MCF 10A (cell line): ENCODE results near the gene SHLD1. TPM values are rescaled to one million over a fixed set of nuclear protein-coding genes. Genes with fewer than 3 reads are reported as not detected.
"Not testable (repeated sequence)": the region's sequence is repeated elsewhere in the genome, so short reads cannot be mapped to it uniquely, and the experiment has no call there.

Experiments used
- BruUV-seq: library from RNA; stranded (reverse); fragments of 400-500 nt; replicated peaks from 2 replicates; lab custom pipeline; 2021; lab: Mats Ljungman, UMichigan
- CTCF ChIA-PET: fragments of 300-600 bp; sonication (Branson Sonifier 250); formaldehyde crosslinking; extraction: SDS; loops from one replicate; lab custom pipeline; 2021; ENCODE audit warnings: antibody characterized with exemption, inconsistent platforms; lab: Yijun Ruan, JAX
- POLR2A ChIA-PET: fragments of 300-600, 350-650 bp; sonication (Branson Sonifier 250); formaldehyde crosslinking; extraction: SDS; loops from one replicate; lab custom pipeline; 2020; ENCODE audit warnings: antibody characterized with exemption, inconsistent platforms; lab: Yijun Ruan, JAX
- DNase-seq: peaks from one replicate; pipeline ENCODE4 v3.0.0-alpha.2; 2018; ENCODE audit not compliant: unreplicated experiment
- H3K27ac Mint-ChIP-seq: one replicate; pipeline ENCODE4 v1.8.0; 2022; ENCODE audit warnings: mild to moderate bottlenecking, low read depth, mixed read lengths; ENCODE audit not compliant: unreplicated experiment
- H3K27me3 Mint-ChIP-seq: one replicate; pipeline ENCODE4 v1.8.0; 2022; ENCODE audit warnings: mixed read lengths; ENCODE audit not compliant: insufficient read depth, unreplicated experiment
- H3K36me3 Mint-ChIP-seq: one replicate; pipeline ENCODE4 v1.8.0; 2022; ENCODE audit warnings: mild to moderate bottlenecking, moderate library complexity, mixed read lengths; ENCODE audit not compliant: insufficient read depth, unreplicated experiment
- H3K4me1 Mint-ChIP-seq: one replicate; pipeline ENCODE4 v1.8.0; 2022; ENCODE audit warnings: mixed read lengths; ENCODE audit not compliant: insufficient read depth, unreplicated experiment
- H3K4me3 Mint-ChIP-seq: one replicate; pipeline ENCODE4 v1.8.0; 2022; ENCODE audit warnings: mild to moderate bottlenecking, moderate library complexity, mixed read lengths; ENCODE audit not compliant: unreplicated experiment
- H3K9me3 Mint-ChIP-seq: one replicate; pipeline ENCODE4 v1.8.0; 2022; ENCODE audit warnings: mixed read lengths; ENCODE audit not compliant: unreplicated experiment
- intact Hi-C: fragments of 100-400 bp; cut with micrococcal nuclease; formaldehyde crosslinking; loops from 2 replicates; pipeline ENCODE4 v1.14.1; 2022
- total RNA-seq: library from RNA; stranded (reverse); gene quantifications from 2 replicates; pipeline ENCODE4 v1.2.3, GENCODE V29; 2022
- TF ChIP-seq, protein P1 (sequence below): fragments of 200-600 bp; IDR thresholded peaks from one replicate; pipeline ENCODE4 v1.8.0; 2022; ENCODE audit warnings: antibody characterized with exemption, mild to moderate bottlenecking; ENCODE audit not compliant: unreplicated experiment

The SHLD1 gene
- total RNA-seq, 1 experiment from 2014 or later: 2.3 TPM

DNA sequence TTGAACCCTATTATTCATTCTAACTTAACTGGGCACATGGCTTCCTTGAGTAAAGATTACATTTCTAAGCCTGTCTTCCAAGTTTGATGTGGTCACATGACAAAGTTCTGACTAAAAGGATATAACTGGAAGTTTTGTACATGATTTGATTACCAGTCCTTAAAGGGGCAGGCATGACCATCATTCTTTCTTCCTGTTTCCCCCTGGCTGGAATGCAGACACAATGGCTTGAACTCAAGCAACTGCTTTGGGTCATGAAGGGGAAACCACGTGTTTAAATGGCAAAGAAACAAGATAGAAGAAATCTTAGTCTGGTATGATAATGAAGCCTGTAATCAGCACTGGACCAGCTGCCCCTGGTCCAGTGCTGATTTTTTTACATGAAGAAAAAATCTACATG is 15.6 kb upstream of the SHLD1 start:
- DNase-seq: no peak
- ChIA-PET CTCF (no interaction called here), POLR2A (interaction anchor here (0.6 to 1.3 kb wide), 5 partner anchors 9 to 817 kb away, joined by 3 to 5 read pairs (median 3); no protein-coding TSS in a partner anchor)
- no peak overlapping the region for H3K27ac Mint-ChIP-seq
- H3K36me3 Mint-ChIP-seq: no peaks in the 10 kb centered on the region
- H3K4me3 Mint-ChIP-seq: no peak overlapping the region
- H3K4me1 Mint-ChIP-seq: peaks cover 19% of the 10 kb centered on the region
- no peaks in the 10 kb centered on the region for H3K9me3 Mint-ChIP-seq
- H3K27me3 Mint-ChIP-seq: no peaks in the 10 kb centered on the region
- intact Hi-C loops: no loop called here
- BruUV-seq: no TSS peak
- TF ChIP-seq, protein P1, sequence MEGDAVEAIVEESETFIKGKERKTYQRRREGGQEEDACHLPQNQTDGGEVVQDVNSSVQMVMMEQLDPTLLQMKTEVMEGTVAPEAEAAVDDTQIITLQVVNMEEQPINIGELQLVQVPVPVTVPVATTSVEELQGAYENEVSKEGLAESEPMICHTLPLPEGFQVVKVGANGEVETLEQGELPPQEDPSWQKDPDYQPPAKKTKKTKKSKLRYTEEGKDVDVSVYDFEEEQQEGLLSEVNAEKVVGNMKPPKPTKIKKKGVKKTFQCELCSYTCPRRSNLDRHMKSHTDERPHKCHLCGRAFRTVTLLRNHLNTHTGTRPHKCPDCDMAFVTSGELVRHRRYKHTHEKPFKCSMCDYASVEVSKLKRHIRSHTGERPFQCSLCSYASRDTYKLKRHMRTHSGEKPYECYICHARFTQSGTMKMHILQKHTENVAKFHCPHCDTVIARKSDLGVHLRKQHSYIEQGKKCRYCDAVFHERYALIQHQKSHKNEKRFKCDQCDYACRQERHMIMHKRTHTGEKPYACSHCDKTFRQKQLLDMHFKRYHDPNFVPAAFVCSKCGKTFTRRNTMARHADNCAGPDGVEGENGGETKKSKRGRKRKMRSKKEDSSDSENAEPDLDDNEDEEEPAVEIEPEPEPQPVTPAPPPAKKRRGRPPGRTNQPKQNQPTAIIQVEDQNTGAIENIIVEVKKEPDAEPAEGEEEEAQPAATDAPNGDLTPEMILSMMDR: no peak

DNA sequence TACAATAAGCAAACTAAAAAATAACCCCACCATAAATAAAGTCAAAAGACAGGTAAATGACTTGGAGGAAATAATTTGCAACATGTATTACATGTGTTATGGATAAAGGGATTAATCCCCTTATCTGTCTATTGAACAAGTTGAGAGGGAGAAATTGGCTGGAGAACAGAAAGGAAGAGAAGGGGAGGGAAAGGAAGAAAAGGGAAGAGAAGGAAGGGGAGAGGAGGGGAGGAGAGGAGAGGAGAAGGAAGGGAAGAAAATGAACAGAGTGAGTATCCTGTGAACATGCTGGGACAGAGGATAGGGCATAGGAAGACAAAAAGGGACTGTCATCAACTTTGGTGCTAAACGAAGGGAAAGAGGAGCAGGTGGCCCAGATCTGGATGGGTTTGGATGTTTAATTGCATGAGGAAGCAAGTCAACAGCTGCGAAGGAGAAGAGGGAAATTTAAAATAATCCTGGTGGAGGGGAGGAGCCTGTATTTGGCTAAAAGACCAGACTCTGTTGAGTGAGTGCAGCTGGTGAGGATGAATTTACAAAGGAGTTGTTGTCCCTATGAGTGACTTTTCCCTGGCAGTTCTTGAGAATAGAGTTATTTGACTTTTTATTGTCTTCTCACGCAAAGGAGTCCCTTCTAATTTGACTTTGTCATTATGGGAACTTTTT is 14.2 kb upstream of the SHLD1 start:
- no peaks in the 10 kb centered on the region for H3K9me3 Mint-ChIP-seq
- no peak for DNase-seq
- no peaks in the 10 kb centered on the region for H3K27me3 Mint-ChIP-seq
- POLR2A ChIA-PET: interaction anchor here (1.3 kb wide), 1 partner anchor 22 kb away, joined by 3 read pairs; no protein-coding TSS in a partner anchor
- H3K27ac Mint-ChIP-seq: no peak overlapping the region
- H3K4me3 Mint-ChIP-seq: no peak overlapping the region
- H3K4me1 Mint-ChIP-seq: peaks cover 19% of the 10 kb centered on the region
- BruUV-seq: no TSS peak
- CTCF ChIA-PET: interaction anchor here (0.6 kb wide), 1 partner anchor 51 kb away, joined by 3 read pairs; no protein-coding TSS in a partner anchor
- TF ChIP-seq, protein P1: no peak
- intact Hi-C loops: no loop called here
- no peaks in the 10 kb centered on the region for H3K36me3 Mint-ChIP-seq

- no peaks in the 10 kb centered on the region for H3K27me3 Mint-ChIP-seq
- H3K36me3 Mint-ChIP-seq: no peaks in the 10 kb centered on the region
- TF ChIP-seq, protein P1: no peak
- peaks cover 8% of the 10 kb centered on the region for H3K4me1 Mint-ChIP-seq
- no peaks in the 10 kb centered on the region for H3K9me3 Mint-ChIP-seq
- BruUV-seq: no TSS peak
- CTCF ChIA-PET: no interaction called here
- DNase-seq: no peak
- no peak overlapping the region for H3K27ac Mint-ChIP-seq
- POLR2A ChIA-PET: interaction anchor here (0.6 to 1.1 kb wide), 3 partner anchors 9 to 270 kb away, joined by 3 to 4 read pairs (median 4); no protein-coding TSS in a partner anchor
- H3K4me3 Mint-ChIP-seq: no peak overlapping the region
- intact Hi-C loops: no loop called here
Measured at GRCh38 chr20:5737619-5737953, 12.6 kb upstream of the SHLD1 start.

DNA sequence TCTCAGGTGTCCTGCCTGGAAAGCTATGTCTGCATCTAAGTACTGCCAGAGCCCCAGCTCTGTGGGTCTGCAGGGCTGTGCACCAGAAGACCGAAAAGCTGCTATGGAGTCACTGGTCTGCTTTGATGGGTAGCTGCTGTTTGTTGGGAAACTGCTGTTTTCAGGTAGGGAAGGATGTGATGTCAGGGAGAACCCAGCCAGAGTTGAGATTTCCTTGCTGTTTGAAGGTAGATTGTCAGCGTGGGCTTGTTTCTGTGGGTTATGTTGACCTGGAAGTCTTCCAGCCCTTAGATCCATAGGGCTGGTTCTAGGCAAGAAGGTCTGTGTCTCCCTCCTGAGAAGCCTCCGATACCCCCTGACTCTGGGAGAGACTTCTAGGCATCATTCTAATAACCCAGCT is 12.2 kb upstream of the SHLD1 start:
- H3K36me3 Mint-ChIP-seq: no peaks in the 10 kb centered on the region
- CTCF ChIA-PET: no interaction called here
- intact Hi-C loops: no loop called here
- no peaks in the 10 kb centered on the region for H3K9me3 Mint-ChIP-seq
- no TSS peak for BruUV-seq
- H3K27me3 Mint-ChIP-seq: no peaks in the 10 kb centered on the region
- POLR2A ChIA-PET: interaction anchor here (0.6 to 1.6 kb wide), 5 partner anchors 8 to 270 kb away, joined by 3 to 4 read pairs (median 3); no protein-coding TSS in a partner anchor
- TF ChIP-seq, protein P1: no peak
- DNase-seq: no peak
- H3K27ac Mint-ChIP-seq: no peak overlapping the region
- peaks cover 8% of the 10 kb centered on the region for H3K4me1 Mint-ChIP-seq
- no peak overlapping the region for H3K4me3 Mint-ChIP-seq

DNA sequence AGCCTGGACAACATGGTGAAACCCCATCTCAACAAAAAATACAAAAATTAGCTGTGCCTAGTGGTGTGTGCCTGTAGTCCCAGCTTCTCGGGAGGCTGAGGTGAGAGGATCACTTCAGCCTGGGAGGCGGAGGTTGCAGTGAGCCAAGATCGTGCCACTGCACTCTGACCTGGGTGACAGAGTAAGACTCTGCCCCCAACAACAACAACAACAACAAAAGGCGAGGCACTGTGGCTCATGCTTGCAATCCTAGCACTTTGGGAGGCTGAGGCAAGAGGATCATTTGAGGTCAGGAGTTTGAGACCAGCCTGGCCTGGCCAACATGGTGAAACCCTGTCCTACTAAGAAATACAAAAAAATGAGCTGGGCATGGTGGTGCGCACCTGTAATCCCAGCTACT is 9.6 kb upstream of the SHLD1 start:
- H3K4me1 Mint-ChIP-seq, H3K36me3 Mint-ChIP-seq, DNase-seq, H3K27me3 Mint-ChIP-seq, intact Hi-C loops, BruUV-seq, H3K27ac Mint-ChIP-seq, H3K9me3 Mint-ChIP-seq, H3K4me3 Mint-ChIP-seq: not testable (repeated sequence)
- ChIA-PET POLR2A (interaction anchor here (1.0 to 1.3 kb wide), 3 partner anchors 10 to 148 kb away, joined by 3 read pairs; no protein-coding TSS in a partner anchor), CTCF (interaction anchor here (0.6 to 1.0 kb wide), 3 partner anchors 19 to 211 kb away, joined by 3 to 7 read pairs (median 4); no protein-coding TSS in a partner anchor)
